SK-N-SH (cell line): ENCODE measurements around the gene GTF2F2.

Source experiments
- CHD2 ChIP-seq: fragments of 150-350 bp; IDR thresholded peaks from 2 replicates; pipeline ENCODE4 v1.6.1; 2018; ENCODE audit warnings: low read length; ENCODE audit not compliant: partially characterized antibody
- CTCF ChIP-seq: fragments of 200-600 bp; sonication (generic); IDR thresholded peaks from 2 replicates; pipeline ENCODE4 v1.6.1; 2017; ENCODE audit warnings: antibody characterized with exemption, mild to moderate bottlenecking, moderate library complexity
- EZH2phosphoT487 ChIP-seq: fragments of 200-600 bp; sonication (generic); IDR thresholded peaks from 2 replicates; pipeline ENCODE4 v1.6.1; 2017; ENCODE audit warnings: low read depth, mixed run types, mild to moderate bottlenecking, antibody characterized with exemption, moderate library complexity, borderline replicate concordance
- FOXJ3 ChIP-seq: sonication (generic); formaldehyde crosslinking; IDR thresholded peaks from 2 replicates; pipeline ENCODE4 v1.5.1; 2020; ENCODE audit warnings: mild to moderate bottlenecking, missing genetic modification reagents
- GATA2 ChIP-seq: sonication (generic); formaldehyde crosslinking; IDR thresholded peaks from 2 replicates; pipeline ENCODE4 v1.5.0; 2020; ENCODE audit warnings: mild to moderate bottlenecking, missing genetic modification reagents
- POLR2AphosphoS5 ChIP-seq: IDR thresholded peaks from 2 replicates; pipeline ENCODE4 v1.6.1; 2012; ENCODE audit warnings: low read depth, low read length
- RAD21 ChIP-seq: IDR thresholded peaks from 2 replicates; pipeline ENCODE4 v1.6.1; 2012; ENCODE audit warnings: mild to moderate bottlenecking, low read length
- RCOR1 ChIP-seq: fragments of 150-350 bp; IDR thresholded peaks from 2 replicates; pipeline ENCODE4 v1.6.1; 2017; ENCODE audit warnings: antibody characterized with exemption, low read length
- TAF1 ChIP-seq: IDR thresholded peaks from 2 replicates; pipeline ENCODE4 v1.6.1; 2012; ENCODE audit warnings: low read depth, mild to moderate bottlenecking, low read length, moderate library complexity, borderline replicate concordance
- TEAD4 ChIP-seq: IDR thresholded peaks from 2 replicates; pipeline ENCODE4 v1.4.0; 2012; ENCODE audit warnings: mild to moderate bottlenecking, borderline replicate concordance; ENCODE audit not compliant: insufficient read depth
- TF ChIP-seq, protein P1 (sequence below): fragments of 150-350 bp; IDR thresholded peaks from 2 replicates; pipeline ENCODE4 v1.6.1; 2017; ENCODE audit warnings: antibody characterized with exemption, low read length, low read depth, borderline replicate concordance
- TF ChIP-seq, protein P2 (sequence below): IDR thresholded peaks from 2 replicates; pipeline ENCODE4 v1.4.0; 2012; ENCODE audit warnings: low read depth

- no peak for TF ChIP-seq EZH2phosphoT487
- no peak for TF ChIP-seq CTCF
- no peak for TF ChIP-seq GATA2
- no peak for TF ChIP-seq FOXJ3 (CRISPR knock-in tag)
- no peak for TF ChIP-seq POLR2AphosphoS5
- no peak for TF ChIP-seq RCOR1
- no peak for TF ChIP-seq RAD21
- TF ChIP-seq, protein P1, sequence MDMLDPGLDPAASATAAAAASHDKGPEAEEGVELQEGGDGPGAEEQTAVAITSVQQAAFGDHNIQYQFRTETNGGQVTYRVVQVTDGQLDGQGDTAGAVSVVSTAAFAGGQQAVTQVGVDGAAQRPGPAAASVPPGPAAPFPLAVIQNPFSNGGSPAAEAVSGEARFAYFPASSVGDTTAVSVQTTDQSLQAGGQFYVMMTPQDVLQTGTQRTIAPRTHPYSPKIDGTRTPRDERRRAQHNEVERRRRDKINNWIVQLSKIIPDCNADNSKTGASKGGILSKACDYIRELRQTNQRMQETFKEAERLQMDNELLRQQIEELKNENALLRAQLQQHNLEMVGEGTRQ: no peak
- TF ChIP-seq, protein P2, sequence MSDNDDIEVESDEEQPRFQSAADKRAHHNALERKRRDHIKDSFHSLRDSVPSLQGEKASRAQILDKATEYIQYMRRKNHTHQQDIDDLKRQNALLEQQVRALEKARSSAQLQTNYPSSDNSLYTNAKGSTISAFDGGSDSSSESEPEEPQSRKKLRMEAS: no peak
- TF ChIP-seq TEAD4: no peak
- no peak for TF ChIP-seq TAF1
- no peak for TF ChIP-seq CHD2
These were observed 65.0 kb downstream of the GTF2F2 start for GRCh38 chr13:45185286-45185685.
